ENCODE results near the gene NFIC.

- TF ChIP-seq GATA3 (IDR thresholded peaks at IDR 0.05; ENCODE audit: low read depth, low read length) = no peak
- TF ChIP-seq GATA2 (IDR thresholded peaks at IDR 0.05; ENCODE audit: low read depth, low read length) = no peak
Observed at GRCh38 chr19:3491396-3492119, 125.2 kb downstream of the NFIC start.

Measured in SH-SY5Y (cell line).